Measurements from ENCODE around the gene EOLA2.
"Not testable (repeated sequence)": the region's sequence is repeated elsewhere in the genome, so short reads cannot be mapped to it uniquely, and the experiment has no call there.

EOLA2 gene

GRCh38 chrX:149938427-149938880 is at the start of gene EOLA2:
TSS of gene EOLA2 (minus strand) at chrX:149938491. CDS start at chrX:149933874, 4,617 bp downstream.
- DNase-seq (ENCODE audit: low spot score): peak; percentile 95

- no peak for DNase-seq (ENCODE audit: low spot score)
Observed at GRCh38 chrX:149987613-149988012, 49.3 kb upstream of the EOLA2 start.

- no peak for DNase-seq (ENCODE audit: low spot score)
Observed at GRCh38 chrX:149984411-149984810, 46.1 kb upstream of the EOLA2 start.

- no peak for DNase-seq (ENCODE audit: low spot score)
Observed at GRCh38 chrX:149982310-149982709, 44.0 kb upstream of the EOLA2 start.

GRCh38 chrX:149979126-149979644 is 40.9 kb upstream of the EOLA2 start:
- no peak for DNase-seq (ENCODE audit: low spot score)

GRCh38 chrX:149962859-149963757 is 24.8 kb upstream of the EOLA2 start:
- peak; percentile 15 for DNase-seq (ENCODE audit: low spot score)

GRCh38 chrX:149962010-149962409 is 23.7 kb upstream of the EOLA2 start:
- DNase-seq (ENCODE audit: low spot score): no peak

- DNase-seq (ENCODE audit: low spot score): no peak
Observed at GRCh38 chrX:149961572-149961971, 23.3 kb upstream of the EOLA2 start.

GRCh38 chrX:149950681-149951080 is 12.4 kb upstream of the EOLA2 start:
- DNase-seq (ENCODE audit: low spot score): peak; percentile 15

- DNase-seq (ENCODE audit: low spot score): no peak
Observed at GRCh38 chrX:149949743-149950436, 11.6 kb upstream of the EOLA2 start.

- no peak for DNase-seq (ENCODE audit: low spot score)
Observed at GRCh38 chrX:149948016-149948415, 9.7 kb upstream of the EOLA2 start.

- not testable (repeated sequence) for DNase-seq (ENCODE audit: low spot score)
Observed at GRCh38 chrX:149946932-149947331, 8.6 kb upstream of the EOLA2 start.

- not testable (repeated sequence) for DNase-seq (ENCODE audit: low spot score)
Observed at GRCh38 chrX:149945820-149946219, 7.5 kb upstream of the EOLA2 start.

- DNase-seq (ENCODE audit: low spot score): not testable (repeated sequence)
Observed at GRCh38 chrX:149945087-149945670, 6.9 kb upstream of the EOLA2 start.

GRCh38 chrX:149940674-149941024 is 2.4 kb upstream of the EOLA2 start:
- not testable (repeated sequence) for DNase-seq (ENCODE audit: low spot score)

- peak; percentile 93 for DNase-seq (ENCODE audit: low spot score)
Observed at GRCh38 chrX:149939905-149940673, 1.8 kb upstream of the EOLA2 start.

- no peak for DNase-seq (ENCODE audit: low spot score)
Observed at GRCh38 chrX:149939655-149939904, 1.3 kb upstream of the EOLA2 start.

GRCh38 chrX:149938881-149939654 is 777 bp upstream of the EOLA2 start:
- peak; percentile 89 for DNase-seq (ENCODE audit: low spot score)

- peak; percentile 3 for DNase-seq (ENCODE audit: low spot score)
Observed at GRCh38 chrX:149937871-149938426, 342 bp downstream of the EOLA2 start.

GRCh38 chrX:149937328-149937727 is 963 bp downstream of the EOLA2 start:
- DNase-seq (ENCODE audit: low spot score): not testable (repeated sequence)

- not testable (repeated sequence) for DNase-seq (ENCODE audit: low spot score)
Observed at GRCh38 chrX:149933547-149933946, 4.7 kb downstream of the EOLA2 start.

Data from hematopoietic multipotent progenitor cell treated with erythropoietin and hydrocortisone succinate and interleukin-3 and kit ligand, for 15 days (in vitro differentiated cells).